Measurements from ENCODE around the gene ZDBF2.
"Not testable (repeated sequence)": the region's sequence is repeated elsewhere in the genome, so short reads cannot be mapped to it uniquely, and the experiment has no call there.

ZDBF2 gene

GRCh38 chr2:206324869-206325268 is 50.4 kb downstream of the ZDBF2 start:
- DNase-seq (ENCODE audit: low spot score), result no peak

- peak; percentile 41 for DNase-seq (ENCODE audit: low spot score)
Observed at GRCh38 chr2:206328974-206329373, 54.5 kb downstream of the ZDBF2 start.

- DNase-seq (ENCODE audit: low spot score), result no peak
Observed at GRCh38 chr2:206336861-206337260, 62.4 kb downstream of the ZDBF2 start.

GRCh38 chr2:206337956-206338355 is 63.5 kb downstream of the ZDBF2 start:
- no peak for DNase-seq (ENCODE audit: low spot score)

- DNase-seq (ENCODE audit: low spot score), result no peak
Observed at GRCh38 chr2:206341396-206341795, 66.9 kb downstream of the ZDBF2 start.

- DNase-seq (ENCODE audit: low spot score), result no peak
Observed at GRCh38 chr2:206343144-206343543, 68.7 kb downstream of the ZDBF2 start.

GRCh38 chr2:206343816-206344215 is 69.4 kb downstream of the ZDBF2 start:
- no peak for DNase-seq (ENCODE audit: low spot score)

GRCh38 chr2:206345606-206346005 is 71.1 kb downstream of the ZDBF2 start:
- no peak for DNase-seq (ENCODE audit: low spot score)

- DNase-seq (ENCODE audit: low spot score), result no peak
Observed at GRCh38 chr2:206349375-206349774, 74.9 kb downstream of the ZDBF2 start.

- DNase-seq (ENCODE audit: low spot score), result no peak
Observed at GRCh38 chr2:206352571-206352970, 78.1 kb downstream of the ZDBF2 start.

- no peak for DNase-seq (ENCODE audit: low spot score)
Observed at GRCh38 chr2:206353685-206354084, 79.2 kb downstream of the ZDBF2 start.

GRCh38 chr2:206354129-206354528 is 79.7 kb downstream of the ZDBF2 start:
- DNase-seq (ENCODE audit: low spot score), result no peak

- DNase-seq (ENCODE audit: low spot score), result not testable (repeated sequence)
Observed at GRCh38 chr2:206356840-206357239, 82.4 kb downstream of the ZDBF2 start.

- DNase-seq (ENCODE audit: low spot score), result not testable (repeated sequence)
Observed at GRCh38 chr2:206360840-206361239, 86.4 kb downstream of the ZDBF2 start.

GRCh38 chr2:206361407-206362045 is 87.1 kb downstream of the ZDBF2 start:
- no peak for DNase-seq (ENCODE audit: low spot score)

Measured in globus pallidus (tissue), 1 donor.